ENCODE results near the gene PTPRN. TPM values are rescaled to one million over a fixed set of nuclear protein-coding genes. Genes with fewer than 3 reads are reported as not detected.

Gene PTPRN
- total and polyA plus RNA-seq, 9 of the 15 experiments (the other 6 are each of a cell fraction or from before 2014, with no cell fraction given) = 0.15 to 2.4 (median 0.43) TPM; not detected in 1

DNA sequence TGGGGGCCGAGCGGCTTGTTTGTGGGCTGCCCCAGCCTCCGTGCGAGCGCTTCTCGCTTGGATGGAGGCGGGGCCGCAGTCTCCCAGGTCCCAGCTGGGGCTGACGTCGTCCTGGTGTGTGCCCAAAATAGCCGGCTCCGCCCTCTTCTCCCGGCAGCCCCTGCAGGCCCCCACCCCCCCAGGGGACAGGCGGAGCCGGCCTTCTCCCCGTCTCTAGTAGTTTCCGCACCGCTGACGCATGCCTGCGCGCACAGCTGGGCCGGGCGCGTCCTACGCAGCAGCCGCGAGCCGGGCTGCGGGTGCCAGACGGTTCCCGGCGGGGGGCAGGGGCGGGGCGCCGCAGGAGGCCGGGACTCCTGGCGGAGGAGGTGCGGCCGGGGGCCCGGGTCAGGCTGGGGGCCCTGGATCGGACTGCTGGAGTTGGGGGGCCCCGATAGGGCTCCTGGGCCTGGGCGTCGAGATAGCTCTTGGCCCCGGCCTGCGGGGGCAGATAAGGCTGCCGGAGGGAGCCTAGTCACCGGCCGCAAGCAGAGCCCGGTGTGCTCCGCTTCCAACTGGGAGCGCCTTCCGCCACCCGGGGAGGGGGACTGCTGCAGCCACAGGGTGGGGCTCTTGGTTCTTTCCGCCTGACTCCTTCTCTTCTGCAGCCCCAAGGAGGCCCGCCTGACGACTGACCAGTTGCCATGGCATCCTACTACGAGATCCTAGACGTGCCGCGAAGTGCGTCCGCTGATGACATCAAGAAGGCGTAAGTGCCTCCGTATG is 29.9 kb downstream of the PTPRN start, which contains the start of gene DNAJB2 (continued):
- TF ChIP-seq HCFC1 (IDR thresholded peaks at IDR 0.05; ENCODE audit: low read depth, low read length) (peak; percentile 44), SMAD4 (CRISPR knock-in tag; conservative IDR thresholded peaks at IDR 0.05) (peak; percentile 100), TCF3 (CRISPR knock-in tag; IDR thresholded peaks at IDR 0.05) (peak; percentile 98), NEUROD1 (IDR thresholded peaks at IDR 0.05; ENCODE audit: borderline replicate concordance, low read depth, low read length, partially characterized antibody) (peak; percentile 79), NFE2 (IDR thresholded peaks at IDR 0.05; ENCODE audit: low read depth) (peak; percentile 86), TRIM24 (IDR thresholded peaks at IDR 0.05) (peak; percentile 88 to 90), POLR3G (IDR thresholded peaks at IDR 0.05; ENCODE audit: extremely low read depth, insufficient read length, insufficient replicate concordance) (no peak), DACH1 (IDR thresholded peaks at IDR 0.05; ENCODE audit: partially characterized antibody) (peak; percentile 96), ZBED1 (IDR thresholded peaks at IDR 0.05) (peak; percentile 76; the same call in 1 of the 2 replicates), FOXP1 (CRISPR knock-in tag; IDR thresholded peaks at IDR 0.05) (peak; percentile 83; the same call in 1 of the 2 replicates), KDM5B (IDR thresholded peaks at IDR 0.05; ENCODE audit: insufficient replicate concordance, low read depth, low read length) (peak; percentile 1), ZKSCAN8 (CRISPR knock-in tag; IDR thresholded peaks at IDR 0.05) (peak; percentile 88), ZNF785 (CRISPR knock-in tag; IDR thresholded peaks at IDR 0.05) (no peak)
- TF ChIP-seq, protein P1, sequence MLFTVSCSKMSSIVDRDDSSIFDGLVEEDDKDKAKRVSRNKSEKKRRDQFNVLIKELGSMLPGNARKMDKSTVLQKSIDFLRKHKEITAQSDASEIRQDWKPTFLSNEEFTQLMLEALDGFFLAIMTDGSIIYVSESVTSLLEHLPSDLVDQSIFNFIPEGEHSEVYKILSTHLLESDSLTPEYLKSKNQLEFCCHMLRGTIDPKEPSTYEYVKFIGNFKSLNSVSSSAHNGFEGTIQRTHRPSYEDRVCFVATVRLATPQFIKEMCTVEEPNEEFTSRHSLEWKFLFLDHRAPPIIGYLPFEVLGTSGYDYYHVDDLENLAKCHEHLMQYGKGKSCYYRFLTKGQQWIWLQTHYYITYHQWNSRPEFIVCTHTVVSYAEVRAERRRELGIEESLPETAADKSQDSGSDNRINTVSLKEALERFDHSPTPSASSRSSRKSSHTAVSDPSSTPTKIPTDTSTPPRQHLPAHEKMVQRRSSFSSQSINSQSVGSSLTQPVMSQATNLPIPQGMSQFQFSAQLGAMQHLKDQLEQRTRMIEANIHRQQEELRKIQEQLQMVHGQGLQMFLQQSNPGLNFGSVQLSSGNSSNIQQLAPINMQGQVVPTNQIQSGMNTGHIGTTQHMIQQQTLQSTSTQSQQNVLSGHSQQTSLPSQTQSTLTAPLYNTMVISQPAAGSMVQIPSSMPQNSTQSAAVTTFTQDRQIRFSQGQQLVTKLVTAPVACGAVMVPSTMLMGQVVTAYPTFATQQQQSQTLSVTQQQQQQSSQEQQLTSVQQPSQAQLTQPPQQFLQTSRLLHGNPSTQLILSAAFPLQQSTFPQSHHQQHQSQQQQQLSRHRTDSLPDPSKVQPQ (CRISPR knock-in tag; IDR thresholded peaks at IDR 0.05; ENCODE audit: borderline replicate concordance) = peak; percentile 33; the same call in 1 of the 2 replicates
- TF ChIP-seq, protein P2, sequence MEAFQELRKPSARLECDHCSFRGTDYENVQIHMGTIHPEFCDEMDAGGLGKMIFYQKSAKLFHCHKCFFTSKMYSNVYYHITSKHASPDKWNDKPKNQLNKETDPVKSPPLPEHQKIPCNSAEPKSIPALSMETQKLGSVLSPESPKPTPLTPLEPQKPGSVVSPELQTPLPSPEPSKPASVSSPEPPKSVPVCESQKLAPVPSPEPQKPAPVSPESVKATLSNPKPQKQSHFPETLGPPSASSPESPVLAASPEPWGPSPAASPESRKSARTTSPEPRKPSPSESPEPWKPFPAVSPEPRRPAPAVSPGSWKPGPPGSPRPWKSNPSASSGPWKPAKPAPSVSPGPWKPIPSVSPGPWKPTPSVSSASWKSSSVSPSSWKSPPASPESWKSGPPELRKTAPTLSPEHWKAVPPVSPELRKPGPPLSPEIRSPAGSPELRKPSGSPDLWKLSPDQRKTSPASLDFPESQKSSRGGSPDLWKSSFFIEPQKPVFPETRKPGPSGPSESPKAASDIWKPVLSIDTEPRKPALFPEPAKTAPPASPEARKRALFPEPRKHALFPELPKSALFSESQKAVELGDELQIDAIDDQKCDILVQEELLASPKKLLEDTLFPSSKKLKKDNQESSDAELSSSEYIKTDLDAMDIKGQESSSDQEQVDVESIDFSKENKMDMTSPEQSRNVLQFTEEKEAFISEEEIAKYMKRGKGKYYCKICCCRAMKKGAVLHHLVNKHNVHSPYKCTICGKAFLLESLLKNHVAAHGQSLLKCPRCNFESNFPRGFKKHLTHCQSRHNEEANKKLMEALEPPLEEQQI (IDR thresholded peaks at IDR 0.05) = peak; percentile 83
- TF ChIP-seq, protein P3, sequence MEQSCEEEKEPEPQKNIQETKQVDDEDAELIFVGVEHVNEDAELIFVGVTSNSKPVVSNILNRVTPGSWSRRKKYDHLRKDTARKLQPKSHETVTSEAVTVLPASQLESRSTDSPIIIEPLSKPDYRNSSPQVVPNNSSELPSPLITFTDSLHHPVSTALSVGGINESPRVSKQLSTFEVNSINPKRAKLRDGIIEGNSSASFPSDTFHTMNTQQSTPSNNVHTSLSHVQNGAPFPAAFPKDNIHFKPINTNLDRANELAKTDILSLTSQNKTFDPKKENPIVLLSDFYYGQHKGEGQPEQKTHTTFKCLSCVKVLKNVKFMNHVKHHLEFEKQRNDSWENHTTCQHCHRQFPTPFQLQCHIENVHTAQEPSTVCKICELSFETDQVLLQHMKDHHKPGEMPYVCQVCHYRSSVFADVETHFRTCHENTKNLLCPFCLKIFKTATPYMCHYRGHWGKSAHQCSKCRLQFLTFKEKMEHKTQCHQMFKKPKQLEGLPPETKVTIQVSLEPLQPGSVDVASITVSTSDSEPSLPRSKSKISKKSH (CRISPR knock-in tag; IDR thresholded peaks at IDR 0.05) = no peak
- TF ChIP-seq, protein P4, sequence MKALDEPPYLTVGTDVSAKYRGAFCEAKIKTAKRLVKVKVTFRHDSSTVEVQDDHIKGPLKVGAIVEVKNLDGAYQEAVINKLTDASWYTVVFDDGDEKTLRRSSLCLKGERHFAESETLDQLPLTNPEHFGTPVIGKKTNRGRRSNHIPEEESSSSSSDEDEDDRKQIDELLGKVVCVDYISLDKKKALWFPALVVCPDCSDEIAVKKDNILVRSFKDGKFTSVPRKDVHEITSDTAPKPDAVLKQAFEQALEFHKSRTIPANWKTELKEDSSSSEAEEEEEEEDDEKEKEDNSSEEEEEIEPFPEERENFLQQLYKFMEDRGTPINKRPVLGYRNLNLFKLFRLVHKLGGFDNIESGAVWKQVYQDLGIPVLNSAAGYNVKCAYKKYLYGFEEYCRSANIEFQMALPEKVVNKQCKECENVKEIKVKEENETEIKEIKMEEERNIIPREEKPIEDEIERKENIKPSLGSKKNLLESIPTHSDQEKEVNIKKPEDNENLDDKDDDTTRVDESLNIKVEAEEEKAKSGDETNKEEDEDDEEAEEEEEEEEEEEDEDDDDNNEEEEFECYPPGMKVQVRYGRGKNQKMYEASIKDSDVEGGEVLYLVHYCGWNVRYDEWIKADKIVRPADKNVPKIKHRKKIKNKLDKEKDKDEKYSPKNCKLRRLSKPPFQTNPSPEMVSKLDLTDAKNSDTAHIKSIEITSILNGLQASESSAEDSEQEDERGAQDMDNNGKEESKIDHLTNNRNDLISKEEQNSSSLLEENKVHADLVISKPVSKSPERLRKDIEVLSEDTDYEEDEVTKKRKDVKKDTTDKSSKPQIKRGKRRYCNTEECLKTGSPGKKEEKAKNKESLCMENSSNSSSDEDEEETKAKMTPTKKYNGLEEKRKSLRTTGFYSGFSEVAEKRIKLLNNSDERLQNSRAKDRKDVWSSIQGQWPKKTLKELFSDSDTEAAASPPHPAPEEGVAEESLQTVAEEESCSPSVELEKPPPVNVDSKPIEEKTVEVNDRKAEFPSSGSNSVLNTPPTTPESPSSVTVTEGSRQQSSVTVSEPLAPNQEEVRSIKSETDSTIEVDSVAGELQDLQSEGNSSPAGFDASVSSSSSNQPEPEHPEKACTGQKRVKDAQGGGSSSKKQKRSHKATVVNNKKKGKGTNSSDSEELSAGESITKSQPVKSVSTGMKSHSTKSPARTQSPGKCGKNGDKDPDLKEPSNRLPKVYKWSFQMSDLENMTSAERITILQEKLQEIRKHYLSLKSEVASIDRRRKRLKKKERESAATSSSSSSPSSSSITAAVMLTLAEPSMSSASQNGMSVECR (CRISPR knock-in tag; IDR thresholded peaks at IDR 0.05) = peak; percentile 87
